Vagina (tissue), 2 donors: Measurements from ENCODE around the gene ZMAT5.

Experiments
- POLR2A ChIP-seq, 2 donors: fragments of 450-650 bp; IDR thresholded peaks; one replicate each; pipeline ENCODE4 v1.6.1; 2017; ENCODE audit warnings: antibody characterized with exemption in 2 of 2, mild to moderate bottlenecking in 2 of 2, moderate library complexity in 2 of 2
- POLR2AphosphoS5 ChIP-seq, 2 donors: sonication (generic); formaldehyde crosslinking; IDR thresholded peaks; one replicate each; pipeline ENCODE4 v1.9.0; 2017; ENCODE audit warnings: antibody characterized with exemption in 2 of 2, mild to moderate bottlenecking in 2 of 2, low read depth in 1 of 2; ENCODE audit not compliant: insufficient read depth in 1 of 2
- TF ChIP-seq, protein P1 (sequence below), 3 experiments: fragments of 450-650 bp in 2 of 3; fragments of 200-600 bp in 1 of 3; sonication (generic) in 1 of 3; IDR thresholded peaks; one replicate each; pipeline ENCODE4 v1.5.1; 2017 to 2019; ENCODE audit warnings: antibody characterized with exemption in 3 of 3, mild to moderate bottlenecking in 2 of 3, moderate library complexity in 2 of 3

DNA sequence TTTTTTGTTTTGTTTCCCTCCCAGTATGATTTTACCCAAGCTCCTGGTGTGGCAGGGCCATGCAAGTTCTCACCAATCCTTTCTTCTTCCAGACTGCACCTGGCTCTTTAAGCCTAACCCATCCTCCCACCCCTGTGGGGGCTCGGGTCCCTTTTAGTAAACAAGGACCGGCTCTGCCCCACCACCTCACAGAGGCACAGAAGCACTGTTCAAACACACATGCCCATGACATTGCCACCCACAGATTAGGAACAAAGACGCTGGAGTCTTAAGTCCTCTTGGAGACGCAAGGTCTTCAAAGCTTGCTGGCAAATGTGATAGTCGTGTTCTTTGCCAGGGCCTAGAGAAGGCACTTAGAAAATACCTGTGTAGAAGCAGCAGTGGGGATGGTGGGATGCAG is 19.2 kb upstream of the ZMAT5 start:
- no peak for TF ChIP-seq POLR2A (IDR thresholded peaks at IDR 0.05)
- TF ChIP-seq, protein P1, sequence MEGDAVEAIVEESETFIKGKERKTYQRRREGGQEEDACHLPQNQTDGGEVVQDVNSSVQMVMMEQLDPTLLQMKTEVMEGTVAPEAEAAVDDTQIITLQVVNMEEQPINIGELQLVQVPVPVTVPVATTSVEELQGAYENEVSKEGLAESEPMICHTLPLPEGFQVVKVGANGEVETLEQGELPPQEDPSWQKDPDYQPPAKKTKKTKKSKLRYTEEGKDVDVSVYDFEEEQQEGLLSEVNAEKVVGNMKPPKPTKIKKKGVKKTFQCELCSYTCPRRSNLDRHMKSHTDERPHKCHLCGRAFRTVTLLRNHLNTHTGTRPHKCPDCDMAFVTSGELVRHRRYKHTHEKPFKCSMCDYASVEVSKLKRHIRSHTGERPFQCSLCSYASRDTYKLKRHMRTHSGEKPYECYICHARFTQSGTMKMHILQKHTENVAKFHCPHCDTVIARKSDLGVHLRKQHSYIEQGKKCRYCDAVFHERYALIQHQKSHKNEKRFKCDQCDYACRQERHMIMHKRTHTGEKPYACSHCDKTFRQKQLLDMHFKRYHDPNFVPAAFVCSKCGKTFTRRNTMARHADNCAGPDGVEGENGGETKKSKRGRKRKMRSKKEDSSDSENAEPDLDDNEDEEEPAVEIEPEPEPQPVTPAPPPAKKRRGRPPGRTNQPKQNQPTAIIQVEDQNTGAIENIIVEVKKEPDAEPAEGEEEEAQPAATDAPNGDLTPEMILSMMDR (IDR thresholded peaks at IDR 0.05), result no peak
- TF ChIP-seq POLR2AphosphoS5 (IDR thresholded peaks at IDR 0.05; ENCODE audit: insufficient read depth in 1 of 2, low read depth in 1 of 2), result no peak
